ENCODE measurements around the gene CACNG8.
A peak's percentile ranks its signal among the peaks of the same experiment; 100 is the strongest.

The CACNG8 gene

GRCh38 chr19:53992211-53992610, 29.5 kb downstream of the CACNG8 start:
- no peak for DNase-seq (ENCODE audit: low read depth in 3 of 3)

DNA sequence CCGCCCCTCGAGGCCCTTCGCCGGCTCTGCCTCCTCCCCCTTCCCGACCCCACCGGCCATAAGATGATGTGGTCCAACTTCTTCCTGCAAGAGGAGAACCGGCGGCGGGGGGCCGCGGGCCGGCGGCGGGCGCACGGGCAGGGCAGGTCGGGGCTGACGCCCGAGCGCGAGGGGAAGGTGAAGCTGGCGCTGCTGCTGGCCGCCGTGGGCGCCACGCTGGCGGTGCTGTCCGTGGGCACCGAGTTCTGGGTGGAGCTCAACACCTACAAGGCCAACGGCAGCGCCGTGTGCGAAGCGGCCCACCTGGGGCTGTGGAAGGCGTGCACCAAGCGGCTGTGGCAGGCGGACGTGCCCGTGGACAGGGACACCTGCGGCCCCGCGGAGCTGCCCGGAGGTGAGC, 30.1 kb downstream of the CACNG8 start:
- no peak for DNase-seq (ENCODE audit: low read depth in 3 of 3)

- DNase-seq (ENCODE audit: low read depth in 3 of 3): no peak
These were observed 30.7 kb downstream of the CACNG8 start for GRCh38 chr19:53993448-53993847.

- DNase-seq (ENCODE audit: low read depth in 3 of 3): no peak
These were observed 32.1 kb downstream of the CACNG8 start for GRCh38 chr19:53994811-53995210.

GRCh38 chr19:53998223-53998622, 35.5 kb downstream of the CACNG8 start:
- no peak for DNase-seq (ENCODE audit: low read depth in 3 of 3)

GRCh38 chr19:53999694-54000093, 37.0 kb downstream of the CACNG8 start:
- DNase-seq (ENCODE audit: low read depth in 3 of 3): no peak

GRCh38 chr19:54001496-54001895, 38.8 kb downstream of the CACNG8 start:
- DNase-seq (ENCODE audit: low read depth in 3 of 3): no peak

GRCh38 chr19:54002495-54003315, 40.0 kb downstream of the CACNG8 start:
- no peak for DNase-seq (ENCODE audit: low read depth in 3 of 3)

DNA sequence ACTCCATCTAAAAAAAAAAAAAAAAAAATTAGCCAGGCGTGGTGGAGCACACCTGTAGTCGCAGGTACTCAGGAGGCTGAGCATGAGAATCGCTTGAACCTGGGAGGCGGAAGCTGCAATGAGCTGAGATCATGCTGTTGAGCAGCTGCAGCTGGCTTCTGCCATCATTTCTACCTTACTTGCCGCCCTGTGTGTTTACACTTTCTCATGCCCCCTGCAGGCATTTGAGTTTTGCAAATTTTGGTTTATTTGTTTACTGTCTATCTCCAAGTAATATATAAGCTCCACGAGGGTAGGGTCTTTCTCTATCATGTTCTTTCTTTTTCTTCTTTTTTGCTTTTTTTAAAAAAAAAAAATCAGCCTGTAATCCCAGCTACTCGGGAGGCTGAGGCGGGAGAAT, 46.7 kb downstream of the CACNG8 start:
- DNase-seq (ENCODE audit: low read depth in 3 of 3): no peak

DNA sequence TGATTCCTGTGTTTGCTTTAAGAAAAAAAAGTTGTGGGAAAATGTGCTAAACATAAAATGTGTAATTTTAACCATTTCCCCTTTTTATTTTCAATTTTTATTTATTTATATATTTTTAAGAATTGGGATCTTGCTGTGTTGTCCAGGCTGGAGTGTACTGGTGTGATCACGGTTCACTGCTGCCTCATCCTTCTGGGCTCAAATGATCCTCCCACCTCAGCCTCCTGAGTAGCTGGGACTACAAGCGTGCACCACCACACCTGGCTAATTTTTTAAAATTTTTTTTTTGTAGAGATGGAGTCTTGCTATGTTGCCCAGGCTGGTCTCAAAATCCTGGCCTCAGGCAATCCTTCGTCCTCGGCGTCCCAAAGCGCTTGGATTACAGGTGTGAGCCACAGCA, 47.7 kb downstream of the CACNG8 start:
- DNase-seq (ENCODE audit: low read depth in 3 of 3): no peak

- no peak for DNase-seq (ENCODE audit: low read depth in 3 of 3)
These were observed 48.9 kb downstream of the CACNG8 start for GRCh38 chr19:54011507-54012211.

GRCh38 chr19:54013866-54014265, 51.1 kb downstream of the CACNG8 start:
- no peak for DNase-seq (ENCODE audit: low read depth in 3 of 3)

DNA sequence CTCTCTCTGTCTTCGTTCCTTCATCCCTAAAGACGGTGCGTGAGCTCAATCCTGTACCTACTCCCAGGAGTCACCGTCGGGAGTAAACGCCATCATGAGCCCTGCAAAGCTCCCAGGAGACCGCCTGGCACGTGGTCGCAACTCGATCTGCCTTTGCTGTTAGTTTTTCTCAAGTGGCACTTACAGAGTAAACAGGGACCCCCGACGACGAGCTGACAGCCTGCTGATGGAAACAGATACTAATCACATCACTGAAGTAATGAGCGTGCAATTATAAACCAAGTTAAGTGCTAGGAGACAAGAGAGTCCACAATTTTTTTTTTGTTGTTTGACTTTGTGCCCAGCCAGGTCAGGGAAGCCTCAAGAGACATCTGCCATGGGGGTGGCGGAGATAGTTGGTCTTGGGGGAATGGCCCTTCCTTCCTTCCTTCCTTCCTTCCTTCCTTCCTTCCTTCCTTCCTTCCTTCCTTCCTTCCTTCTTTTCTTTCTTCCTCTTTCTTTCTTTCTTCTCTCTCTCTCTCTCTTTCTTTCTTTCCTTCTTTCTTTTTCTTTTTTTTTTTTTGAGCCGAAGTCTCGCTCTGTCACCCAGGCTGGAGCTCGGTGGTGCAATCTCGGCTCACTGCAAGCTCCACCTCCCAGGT, 52.3 kb downstream of the CACNG8 start:
- DNase-seq (ENCODE audit: low read depth in 3 of 3): no peak

- DNase-seq (ENCODE audit: low read depth in 3 of 3): no peak
These were observed 54.5 kb downstream of the CACNG8 start for GRCh38 chr19:54017261-54017660.

DNA sequence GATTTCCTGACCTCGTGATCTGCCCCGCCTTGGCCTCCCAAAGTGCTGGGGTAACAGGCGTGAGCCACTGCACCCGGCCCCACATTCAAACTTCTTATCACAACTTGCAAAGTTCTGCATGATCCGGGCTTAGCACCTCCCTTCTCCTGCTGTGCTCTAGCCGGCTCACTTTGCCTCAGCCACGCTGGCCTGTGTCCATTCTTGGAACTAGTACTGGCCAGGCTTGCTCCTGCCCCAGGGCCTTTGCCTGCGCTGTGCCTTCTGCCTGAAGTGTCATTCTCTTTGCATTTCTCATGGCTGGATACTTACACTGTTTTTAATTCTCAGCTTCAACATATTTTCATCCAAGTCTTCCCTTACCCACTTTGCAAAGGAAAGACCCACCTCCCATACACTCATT, 58.6 kb downstream of the CACNG8 start:
- no peak for DNase-seq (ENCODE audit: low read depth in 3 of 3)

DNA sequence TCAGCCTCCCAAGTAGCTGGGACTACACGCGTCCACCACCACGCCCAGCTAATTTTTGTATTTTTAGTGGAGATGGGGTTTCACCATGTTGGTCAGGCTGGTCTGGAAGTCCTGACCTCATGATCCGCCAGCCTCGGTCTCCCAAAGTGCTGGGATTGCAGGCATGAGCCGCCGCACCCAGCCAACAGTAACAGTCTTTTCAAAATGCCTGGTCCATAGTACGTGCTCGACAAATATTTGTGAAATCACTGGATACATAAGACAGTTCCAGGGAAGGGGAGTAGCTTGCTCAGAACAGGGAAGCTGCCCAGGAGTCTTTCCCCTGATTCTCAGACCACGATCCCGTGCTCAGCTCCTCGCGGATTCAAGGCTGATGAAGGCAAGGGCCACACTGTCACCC, 59.2 kb downstream of the CACNG8 start:
- DNase-seq (ENCODE audit: low read depth in 3 of 3): no peak

GRCh38 chr19:54023191-54023590, 60.5 kb downstream of the CACNG8 start:
- DNase-seq (ENCODE audit: low read depth in 3 of 3): no peak

- no peak for DNase-seq (ENCODE audit: low read depth in 3 of 3)
These were observed 61.9 kb downstream of the CACNG8 start for GRCh38 chr19:54024660-54025059.

DNA sequence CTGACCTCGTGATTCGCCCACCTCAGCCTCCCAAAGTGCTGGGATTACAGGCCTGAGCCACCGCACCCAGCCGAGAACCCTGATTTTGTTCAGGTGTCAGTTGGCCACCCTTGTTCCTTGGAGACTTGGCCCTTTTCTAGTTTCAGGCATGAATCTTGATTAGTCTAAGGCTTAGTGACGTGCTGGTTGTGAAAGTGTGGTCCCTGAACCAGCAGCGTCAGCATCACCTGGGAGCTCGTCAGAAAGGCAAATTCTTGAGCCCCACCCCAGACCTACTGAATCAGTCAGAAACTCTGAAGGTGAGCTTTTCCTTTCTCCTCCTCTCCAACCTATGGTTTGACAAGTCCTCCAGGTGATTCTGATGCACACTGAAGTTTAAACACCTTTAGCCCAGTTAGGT, 63.9 kb downstream of the CACNG8 start:
- DNase-seq (ENCODE audit: low read depth in 3 of 3): no peak

- DNase-seq (ENCODE audit: low read depth in 3 of 3): no peak
These were observed 66.6 kb downstream of the CACNG8 start for GRCh38 chr19:54029301-54029700.

DNA sequence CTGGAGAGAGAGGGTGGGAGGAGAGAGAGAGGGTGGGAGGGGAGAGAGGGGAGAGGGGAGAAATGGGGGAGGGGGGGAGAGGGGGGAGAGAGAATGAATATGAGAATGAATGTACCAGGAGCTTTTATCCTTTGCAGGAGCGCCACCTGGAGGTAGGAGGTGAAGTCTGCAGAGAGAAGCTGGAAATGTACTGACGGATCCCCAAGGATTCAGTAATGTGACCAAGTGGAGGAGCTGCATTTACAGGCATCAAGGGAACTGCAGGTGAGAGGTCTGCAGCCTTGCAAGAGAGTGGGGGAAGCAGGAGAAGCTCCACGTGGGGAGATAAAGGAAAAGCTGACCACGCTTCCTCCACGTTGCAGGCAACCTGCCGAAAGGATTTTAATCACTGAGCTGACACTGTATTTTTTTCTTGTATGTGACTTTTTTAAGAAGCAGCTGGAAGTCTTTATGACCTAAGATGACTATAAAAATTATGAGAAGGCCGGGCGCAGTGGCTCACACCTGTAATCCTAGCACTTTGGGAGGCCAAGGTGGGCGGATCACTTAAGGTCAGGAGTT, 67.3 kb downstream of the CACNG8 start:
- peak; percentile 9 to 34 (median 31) for DNase-seq (ENCODE audit: low read depth in 3 of 3)

DNA sequence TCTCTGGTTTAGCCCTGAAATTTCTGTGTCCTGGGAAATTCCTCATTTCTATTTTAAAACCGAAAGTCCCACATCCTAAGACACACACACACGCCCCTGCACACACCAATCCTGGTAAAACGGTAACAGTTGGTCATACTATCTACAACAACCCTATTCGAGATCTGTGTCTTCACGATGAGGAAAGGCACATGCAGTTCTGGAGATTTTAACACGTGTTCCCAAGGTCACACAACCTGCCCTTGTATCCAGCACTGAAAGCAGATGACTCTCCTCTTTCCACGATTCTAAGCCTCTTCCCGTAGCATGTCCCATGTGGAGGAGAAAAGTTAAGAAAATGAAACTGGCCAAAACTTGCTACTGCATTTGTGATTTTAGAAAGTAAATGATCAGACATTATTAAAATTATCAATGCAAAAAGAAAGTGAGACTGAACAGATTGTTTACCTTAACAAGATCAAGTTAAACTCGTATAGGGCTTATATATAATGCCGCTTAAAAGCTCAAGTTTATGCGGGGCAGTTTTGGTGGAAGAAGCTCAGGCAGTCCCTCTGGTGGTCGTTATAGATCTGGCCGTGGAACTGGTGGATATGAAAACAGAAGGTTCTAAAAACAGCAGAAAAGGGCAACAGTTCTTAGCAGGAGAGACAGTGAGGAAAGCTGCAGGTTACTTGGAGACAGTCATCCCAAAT, 68.3 kb downstream of the CACNG8 start:
- DNase-seq (ENCODE audit: low read depth in 3 of 3): no peak

Data from stimulated activated CD4-positive, alpha-beta T cell treated with anti-CD3 and anti-CD28 coated beads, TNF-alpha, amount 100 ng/mL, for 24 hours (primary cell).